Fibroblast of skin of abdomen (primary cell): ENCODE measurements around the gene APBA2.

Experiments
- DNase-seq: peaks from one replicate; pipeline ENCODE4 v3.0.0-alpha.2; 2013

The APBA2 gene

GRCh38 chr15:29126208-29126536 lies 240.4 kb downstream of the APBA2 start:
- no peak for DNase-seq

- no peak for DNase-seq
Measured at GRCh38 chr15:29126821-29127461, 241.2 kb downstream of the APBA2 start.

- DNase-seq, result no peak
Measured at GRCh38 chr15:29127506-29128430, 242.0 kb downstream of the APBA2 start.

GRCh38 chr15:29128671-29129070 lies 242.9 kb downstream of the APBA2 start:
- DNase-seq, result no peak

GRCh38 chr15:29129221-29129620 lies 243.4 kb downstream of the APBA2 start:
- no peak for DNase-seq

GRCh38 chr15:29129926-29130325 lies 244.2 kb downstream of the APBA2 start:
- no peak for DNase-seq

- DNase-seq, result no peak
Measured at GRCh38 chr15:29130476-29130875, 244.7 kb downstream of the APBA2 start.

- no peak for DNase-seq
Measured at GRCh38 chr15:29130951-29131839, 245.4 kb downstream of the APBA2 start.

GRCh38 chr15:29131840-29132420 lies 246.2 kb downstream of the APBA2 start:
- no peak for DNase-seq

- DNase-seq, result no peak
Measured at GRCh38 chr15:29132735-29133181, 247.0 kb downstream of the APBA2 start.

GRCh38 chr15:29133321-29133720 lies 247.5 kb downstream of the APBA2 start:
- DNase-seq, result no peak

- no peak for DNase-seq
Measured at GRCh38 chr15:29133791-29134190, 248.0 kb downstream of the APBA2 start.

GRCh38 chr15:29134239-29134638 lies 248.5 kb downstream of the APBA2 start:
- no peak for DNase-seq

GRCh38 chr15:29134641-29135308 lies 249.0 kb downstream of the APBA2 start:
- no peak for DNase-seq

GRCh38 chr15:29135309-29135657 lies 249.5 kb downstream of the APBA2 start:
- DNase-seq, result no peak

- DNase-seq, result no peak
Measured at GRCh38 chr15:29135702-29136646, 250.2 kb downstream of the APBA2 start.

GRCh38 chr15:29138260-29138659 lies 252.5 kb downstream of the APBA2 start:
- DNase-seq, result no peak

- no peak for DNase-seq
Measured at GRCh38 chr15:29139072-29139471, 253.3 kb downstream of the APBA2 start.

GRCh38 chr15:29139540-29140459 lies 254.0 kb downstream of the APBA2 start:
- peak; percentile 49 for DNase-seq
